Measurements from ENCODE around the gene AIG1.

Gene AIG1

GRCh38 chr6:143356101-143356880 is 295.6 kb downstream of the AIG1 start:
- peaks cover 11% of the 10 kb centered on the region for H3K9me3 Mint-ChIP-seq
- no peak overlapping the region for H3K4me3 Mint-ChIP-seq
- peaks cover 14% of the 10 kb centered on the region for H3K36me3 Mint-ChIP-seq
- H3K27me3 Mint-ChIP-seq: peaks cover 1% of the 10 kb centered on the region
- no peak overlapping the region for H3K27ac Mint-ChIP-seq
- H3K4me1 Mint-ChIP-seq: no peaks in the 10 kb centered on the region

- peaks cover 14% of the 10 kb centered on the region for H3K36me3 Mint-ChIP-seq
- no peak overlapping the region for H3K4me3 Mint-ChIP-seq
- no peaks in the 10 kb centered on the region for H3K4me1 Mint-ChIP-seq
- H3K9me3 Mint-ChIP-seq: peaks cover 11% of the 10 kb centered on the region
- H3K27ac Mint-ChIP-seq: no peak overlapping the region
- H3K27me3 Mint-ChIP-seq: peaks cover 1% of the 10 kb centered on the region
Observed at GRCh38 chr6:143357152-143357551, 296.5 kb downstream of the AIG1 start.

- Mint-ChIP-seq H3K27ac (no peak overlapping the region), H3K4me1 (no peaks in the 10 kb centered on the region), H3K4me3 (no peak overlapping the region), H3K27me3 (peaks cover 1% of the 10 kb centered on the region), H3K36me3 (peaks cover 12% of the 10 kb centered on the region), H3K9me3 (peaks cover 11% of the 10 kb centered on the region)
Observed at GRCh38 chr6:143357561-143358255, 297.0 kb downstream of the AIG1 start.

- no peaks in the 10 kb centered on the region for H3K4me1 Mint-ChIP-seq
- no peaks in the 10 kb centered on the region for H3K27me3 Mint-ChIP-seq
Observed at GRCh38 chr6:143361536-143362191, 301.0 kb downstream of the AIG1 start.

GRCh38 chr6:143362192-143362558 is 301.5 kb downstream of the AIG1 start:
- Mint-ChIP-seq H3K27me3 (no peaks in the 10 kb centered on the region), H3K4me1 (no peaks in the 10 kb centered on the region), H3K36me3 (no peaks in the 10 kb centered on the region), H3K9me3 (no peaks in the 10 kb centered on the region), H3K4me3 (no peak overlapping the region), H3K27ac (no peak overlapping the region)

More at GRCh38 chr6:143361536-143362191, 301.0 kb downstream of the AIG1 start:
- Mint-ChIP-seq H3K9me3 (no peaks in the 10 kb centered on the region), H3K36me3 (no peaks in the 10 kb centered on the region), H3K27ac (no peak overlapping the region), H3K4me3 (no peak overlapping the region)

- Mint-ChIP-seq H3K27ac (no peak overlapping the region), H3K27me3 (no peaks in the 10 kb centered on the region), H3K36me3 (no peaks in the 10 kb centered on the region), H3K4me1 (peaks cover 2% of the 10 kb centered on the region), H3K9me3 (no peaks in the 10 kb centered on the region), H3K4me3 (no peak overlapping the region)
Observed at GRCh38 chr6:143363299-143363698, 302.6 kb downstream of the AIG1 start.

GRCh38 chr6:143368426-143368825 is 307.7 kb downstream of the AIG1 start:
- H3K4me1 Mint-ChIP-seq: peaks cover 4% of the 10 kb centered on the region
- no peaks in the 10 kb centered on the region for H3K27me3 Mint-ChIP-seq
- H3K27ac Mint-ChIP-seq: no peak overlapping the region
- H3K9me3 Mint-ChIP-seq: no peaks in the 10 kb centered on the region
- H3K36me3 Mint-ChIP-seq: no peaks in the 10 kb centered on the region
- no peak overlapping the region for H3K4me3 Mint-ChIP-seq

GRCh38 chr6:143369971-143370370 is 309.3 kb downstream of the AIG1 start:
- no peak overlapping the region for H3K4me3 Mint-ChIP-seq
- peaks cover 2% of the 10 kb centered on the region for H3K27me3 Mint-ChIP-seq
- H3K36me3 Mint-ChIP-seq: no peaks in the 10 kb centered on the region
- peaks cover 4% of the 10 kb centered on the region for H3K4me1 Mint-ChIP-seq
- H3K9me3 Mint-ChIP-seq: no peaks in the 10 kb centered on the region
- no peak overlapping the region for H3K27ac Mint-ChIP-seq

GRCh38 chr6:143370812-143371370 is 310.2 kb downstream of the AIG1 start:
- Mint-ChIP-seq H3K27me3 (peaks cover 2% of the 10 kb centered on the region), H3K4me1 (peaks cover 4% of the 10 kb centered on the region), H3K9me3 (no peaks in the 10 kb centered on the region), H3K4me3 (no peak overlapping the region), H3K27ac (no peak overlapping the region), H3K36me3 (no peaks in the 10 kb centered on the region)

GRCh38 chr6:143372199-143372882 is 311.7 kb downstream of the AIG1 start:
- no peak overlapping the region for H3K4me3 Mint-ChIP-seq
- H3K27ac Mint-ChIP-seq: no peak overlapping the region
- peaks cover 4% of the 10 kb centered on the region for H3K4me1 Mint-ChIP-seq
- H3K9me3 Mint-ChIP-seq: no peaks in the 10 kb centered on the region
- H3K36me3 Mint-ChIP-seq: no peaks in the 10 kb centered on the region
- H3K27me3 Mint-ChIP-seq: peaks cover 2% of the 10 kb centered on the region

- peaks cover 1% of the 10 kb centered on the region for H3K36me3 Mint-ChIP-seq
- H3K27me3 Mint-ChIP-seq: peaks cover 4% of the 10 kb centered on the region
- no peak overlapping the region for H3K4me3 Mint-ChIP-seq
- H3K4me1 Mint-ChIP-seq: no peaks in the 10 kb centered on the region
- H3K9me3 Mint-ChIP-seq: no peaks in the 10 kb centered on the region
- H3K27ac Mint-ChIP-seq: no peak overlapping the region
Observed at GRCh38 chr6:143374014-143374413, 313.3 kb downstream of the AIG1 start.

- Mint-ChIP-seq H3K4me3 (no peak overlapping the region), H3K27ac (no peak overlapping the region)
Observed at GRCh38 chr6:143375022-143375585, 314.4 kb downstream of the AIG1 start.

GRCh38 chr6:143376375-143376774 is 315.7 kb downstream of the AIG1 start:
- Mint-ChIP-seq H3K36me3 (peaks cover 1% of the 10 kb centered on the region), H3K9me3 (no peaks in the 10 kb centered on the region), H3K4me3 (no peak overlapping the region), H3K27ac (no peak overlapping the region), H3K27me3 (peaks cover 7% of the 10 kb centered on the region), H3K4me1 (no peaks in the 10 kb centered on the region)

More at GRCh38 chr6:143375022-143375585, 314.4 kb downstream of the AIG1 start:
- Mint-ChIP-seq H3K36me3 (peaks cover 1% of the 10 kb centered on the region), H3K9me3 (no peaks in the 10 kb centered on the region), H3K4me1 (no peaks in the 10 kb centered on the region), H3K27me3 (peaks cover 7% of the 10 kb centered on the region)

GRCh38 chr6:143376861-143377260 is 316.2 kb downstream of the AIG1 start:
- Mint-ChIP-seq H3K27ac (no peak overlapping the region), H3K4me3 (no peak overlapping the region), H3K27me3 (peaks cover 7% of the 10 kb centered on the region), H3K4me1 (no peaks in the 10 kb centered on the region), H3K36me3 (peaks cover 1% of the 10 kb centered on the region), H3K9me3 (no peaks in the 10 kb centered on the region)

GRCh38 chr6:143385636-143386035 is 324.9 kb downstream of the AIG1 start:
- Mint-ChIP-seq H3K4me1 (no peaks in the 10 kb centered on the region), H3K27me3 (peaks cover 3% of the 10 kb centered on the region), H3K27ac (no peak overlapping the region), H3K4me3 (no peak overlapping the region), H3K9me3 (no peaks in the 10 kb centered on the region), H3K36me3 (no peaks in the 10 kb centered on the region)
